OCI-LY7 (cell line): Measurements from ENCODE around the gene SEC14L1. TPM values are rescaled to one million over a fixed set of nuclear protein-coding genes. Genes with fewer than 3 reads are reported as not detected.

ENCODE experiments used
- BruUV-seq: library from RNA; stranded (reverse); fragments of 400-500 nt; replicated peaks from 2 replicates; lab custom pipeline; 2021; lab: Mats Ljungman, UMichigan
- CTCF ChIA-PET: fragments of 300-600 bp; sonication (Branson Sonifier 250); formaldehyde crosslinking; loops from one replicate; lab custom pipeline; 2022; ENCODE audit warnings: antibody characterized with exemption; ENCODE audit not compliant: unreplicated experiment; lab: Charles Lee
- POLR2A ChIA-PET: fragments of 300-600 bp; sonication (Branson Sonifier 250); formaldehyde crosslinking; loops from one replicate; lab custom pipeline; 2022; ENCODE audit warnings: antibody characterized with exemption; lab: Charles Lee
- DNase-seq: peaks from one replicate; pipeline ENCODE4 v3.0.0-alpha.2; 2015; ENCODE audit warnings: low spot score
- H2AFZ ChIP-seq: fragments of 200-600 bp; sonication (generic), shearing (Covaris generic); 2 replicates; pipeline ENCODE4 v1.6.1; 2014; ENCODE audit warnings: mild to moderate bottlenecking, antibody characterized with exemption, low read length, moderate library complexity
- H3K27ac ChIP-seq: fragments of 200-600 bp; sonication (generic); 2 replicates; pipeline ENCODE4 v1.5.1; 2014; ENCODE audit warnings: mixed run types, low read depth, mild to moderate bottlenecking, moderate library complexity, low read length, inconsistent platforms; ENCODE audit not compliant: poor library complexity, severe bottlenecking
- H3K36me3 ChIP-seq: fragments of 200-600 bp; sonication (generic); 2 replicates; pipeline ENCODE4 v1.6.1; 2014; ENCODE audit warnings: mild to moderate bottlenecking, antibody characterized with exemption, low read length, moderate library complexity, mixed read lengths; ENCODE audit not compliant: insufficient read depth
- H3K4me1 ChIP-seq: fragments of 200-600 bp; sonication (generic); 2 replicates; pipeline ENCODE4 v1.5.1; 2014; ENCODE audit warnings: mild to moderate bottlenecking, low read length; ENCODE audit not compliant: insufficient read depth, poor library complexity, severe bottlenecking
- H3K4me2 ChIP-seq: fragments of 200-600 bp; sonication (generic); 2 replicates; pipeline ENCODE4 v1.6.1; 2014; ENCODE audit warnings: mild to moderate bottlenecking, low read length
- H3K4me3 ChIP-seq: fragments of 200-600 bp; sonication (generic); 2 replicates; pipeline ENCODE4 v1.5.1; 2014; ENCODE audit warnings: mild to moderate bottlenecking, low read depth, low read length; ENCODE audit not compliant: poor library complexity, severe bottlenecking
- H3K79me2 ChIP-seq: fragments of 200-600 bp; sonication (generic); 2 replicates; pipeline ENCODE4 v1.6.1; 2016; ENCODE audit warnings: low read depth, mild to moderate bottlenecking, low read length, moderate library complexity, mixed read lengths; ENCODE audit not compliant: insufficient read depth
- H3K9me2 ChIP-seq: fragments of 200-600 bp; sonication (generic); 2 replicates; pipeline ENCODE4 v1.6.1; 2016; ENCODE audit warnings: mild to moderate bottlenecking, low read length, mixed read lengths; ENCODE audit not compliant: insufficient read depth
- H3K9me3 ChIP-seq: fragments of 200-600 bp; sonication (generic); 2 replicates; pipeline ENCODE4 v1.6.1; 2014; ENCODE audit warnings: mild to moderate bottlenecking, mixed run types, low read length, mixed read lengths
- H4K20me1 ChIP-seq: fragments of 200-600 bp; sonication (generic); 2 replicates; pipeline ENCODE4 v1.6.1; 2014; ENCODE audit warnings: mild to moderate bottlenecking, antibody characterized with exemption, low read length, moderate library complexity, mixed read lengths; ENCODE audit not compliant: insufficient read depth
- CTCF ChIP-seq: fragments of 200-600 bp; sonication (generic); conservative IDR thresholded peaks from 2 replicates; pipeline ENCODE4 v1.5.1; 2014; ENCODE audit warnings: mild to moderate bottlenecking, antibody characterized with exemption, low read length, moderate library complexity, mixed read lengths
- EZH2phosphoT487 ChIP-seq: fragments of 200-600 bp; sonication (generic); IDR thresholded peaks from 2 replicates; pipeline ENCODE4 v1.6.1; 2018; ENCODE audit warnings: low read depth, borderline replicate concordance, mild to moderate bottlenecking, mixed run types, antibody characterized with exemption, low read length, moderate library complexity, mixed read lengths
- intact Hi-C: fragments of 100-400 bp; cut with micrococcal nuclease; formaldehyde crosslinking; loops from one replicate; pipeline ENCODE4 v1.10.0; 2022; ENCODE audit not compliant: unreplicated experiment
- total RNA-seq, 2 experiments: library from RNA; depleted of rRNA in 1 of 2; stranded (reverse); fragments of >200 nt in 1 of 2; shearing (Covaris generic) in 1 of 2; gene quantifications; 2 replicates each; pipeline ENCODE4 v1.2.3, GENCODE V29; 2014 to 2022

SEC14L1 gene
- total RNA-seq, 2 experiments from 2014 or later, result 137 to 227 TPM

- POLR2A ChIA-PET, result no interaction called here
- CTCF ChIA-PET, result no interaction called here
- BruUV-seq, result no TSS peak
Measured at GRCh38 chr17:77106874-77107358, 33.9 kb upstream of the SEC14L1 start.

GRCh38 chr17:77107506-77108433 is 33.0 kb upstream of the SEC14L1 start:
- ChIA-PET POLR2A (interaction anchor here (0.5 to 2.6 kb wide), 3 partner anchors 17 to 818 kb away, joined by 3 to 10 read pairs (median 4); no protein-coding TSS in a partner anchor), CTCF (interaction anchor here (0.9 kb wide), 1 partner anchor 20 kb away, joined by 3 read pairs; no protein-coding TSS in a partner anchor)
- Histone ChIP-seq H3K36me3 (no peaks in the 10 kb centered on the region), H2AFZ (no peak overlapping the region), H3K4me2 (peak overlapping the region; percentile 56), H3K27ac (no peak overlapping the region), H3K79me2 (no peaks in the 10 kb centered on the region), H3K9me2 (no peaks in the 10 kb centered on the region), H3K4me3 (no peak overlapping the region), H3K9me3 (no peaks in the 10 kb centered on the region), H3K4me1 (peaks cover 38% of the 10 kb centered on the region), H4K20me1 (peaks cover 10% of the 10 kb centered on the region; the same call in 1 of the 2 replicates)
- TF ChIP-seq CTCF (no peak), EZH2phosphoT487 (no peak)
- no TSS peak for BruUV-seq
- DNase-seq, result no peak
- intact Hi-C loops, result no loop called here

More at GRCh38 chr17:77106874-77107358, 33.9 kb upstream of the SEC14L1 start:
- no peaks in the 10 kb centered on the region for H3K9me3 ChIP-seq
- H2AFZ ChIP-seq, result no peak overlapping the region
- peaks cover 5% of the 10 kb centered on the region; the same call in 1 of the 2 replicates for H3K36me3 ChIP-seq
- peaks cover 38% of the 10 kb centered on the region for H3K4me1 ChIP-seq
- TF ChIP-seq CTCF (peak; percentile 65), EZH2phosphoT487 (no peak)
- H3K4me2 ChIP-seq, result peak overlapping the region; percentile 56
- intact Hi-C loops, result no loop called here
- H3K79me2 ChIP-seq, result no peaks in the 10 kb centered on the region
- no peak overlapping the region for H3K27ac ChIP-seq
- peaks cover 10% of the 10 kb centered on the region; the same call in 1 of the 2 replicates for H4K20me1 ChIP-seq
- H3K4me3 ChIP-seq, result no peak overlapping the region
- H3K9me2 ChIP-seq, result no peaks in the 10 kb centered on the region
- peak; percentile 64 for DNase-seq
